GM21526 (cell line): ENCODE results near the gene ZNF474.

Experiments used
- ATAC-seq: cut with Tn5 transposase; IDR thresholded peaks from one replicate; pipeline ENCODE4 v1.9.1; 2021; ENCODE audit warnings: moderate library complexity; ENCODE audit not compliant: unreplicated experiment, low FRiP score

Gene ZNF474

GRCh38 chr5:122114501-122114900 lies 14.8 kb upstream of the ZNF474 start:
- no peak for ATAC-seq

GRCh38 chr5:122118356-122118948 lies 10.9 kb upstream of the ZNF474 start:
- no peak for ATAC-seq

- ATAC-seq: no peak
Measured at GRCh38 chr5:122119205-122119604, 10.1 kb upstream of the ZNF474 start.

DNA sequence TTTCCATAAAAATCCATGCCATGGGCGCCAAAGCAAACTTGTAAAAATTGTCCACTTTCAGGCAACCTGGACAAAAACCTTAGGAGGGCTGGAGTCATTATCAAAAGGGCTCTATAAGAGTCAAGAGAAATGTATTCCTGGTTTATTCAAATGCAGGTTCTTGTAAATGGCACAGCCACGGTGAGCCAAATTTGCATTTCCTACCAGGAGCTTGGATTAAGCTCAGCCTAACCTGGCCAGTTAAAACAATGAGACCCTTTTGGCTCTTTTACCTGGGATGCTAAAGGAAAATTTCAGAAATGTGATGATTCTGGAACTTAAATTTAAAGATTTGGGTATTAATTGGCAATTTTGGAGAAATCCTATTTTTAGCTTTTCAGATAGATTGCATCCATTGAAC lies 8.9 kb upstream of the ZNF474 start:
- no peak for ATAC-seq

GRCh38 chr5:122120957-122121356 lies 8.4 kb upstream of the ZNF474 start:
- no peak for ATAC-seq

- ATAC-seq: no peak
Measured at GRCh38 chr5:122121479-122122465, 7.6 kb upstream of the ZNF474 start.

GRCh38 chr5:122124766-122125165 lies 4.6 kb upstream of the ZNF474 start:
- ATAC-seq: no peak

DNA sequence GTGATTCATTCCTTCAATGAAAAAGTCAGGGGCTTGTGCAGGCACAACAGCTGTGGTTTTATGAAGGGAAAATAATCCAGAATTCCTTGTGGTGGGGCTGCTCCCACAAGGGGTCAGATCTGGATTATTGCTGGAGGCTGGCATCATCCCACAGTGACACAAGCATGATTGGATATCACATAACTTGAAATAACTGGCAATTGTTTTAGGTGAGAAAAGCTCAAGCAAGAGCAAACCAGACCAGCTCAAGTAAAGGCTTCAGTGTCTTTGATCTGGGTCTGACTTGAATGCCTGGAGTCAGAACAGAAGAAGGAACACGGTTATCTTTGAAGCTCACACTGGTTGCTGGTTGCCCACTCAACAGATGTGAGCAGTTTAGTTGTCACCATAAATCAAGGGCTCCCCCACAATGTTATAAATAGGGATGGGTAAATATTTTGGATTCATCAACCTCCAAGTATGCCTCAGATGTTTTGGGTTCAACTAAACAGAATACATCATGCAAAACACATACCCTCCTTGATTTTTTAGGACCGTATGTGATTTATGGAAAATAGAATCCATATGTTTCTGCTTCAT lies 3.1 kb upstream of the ZNF474 start:
- ATAC-seq: no peak

DNA sequence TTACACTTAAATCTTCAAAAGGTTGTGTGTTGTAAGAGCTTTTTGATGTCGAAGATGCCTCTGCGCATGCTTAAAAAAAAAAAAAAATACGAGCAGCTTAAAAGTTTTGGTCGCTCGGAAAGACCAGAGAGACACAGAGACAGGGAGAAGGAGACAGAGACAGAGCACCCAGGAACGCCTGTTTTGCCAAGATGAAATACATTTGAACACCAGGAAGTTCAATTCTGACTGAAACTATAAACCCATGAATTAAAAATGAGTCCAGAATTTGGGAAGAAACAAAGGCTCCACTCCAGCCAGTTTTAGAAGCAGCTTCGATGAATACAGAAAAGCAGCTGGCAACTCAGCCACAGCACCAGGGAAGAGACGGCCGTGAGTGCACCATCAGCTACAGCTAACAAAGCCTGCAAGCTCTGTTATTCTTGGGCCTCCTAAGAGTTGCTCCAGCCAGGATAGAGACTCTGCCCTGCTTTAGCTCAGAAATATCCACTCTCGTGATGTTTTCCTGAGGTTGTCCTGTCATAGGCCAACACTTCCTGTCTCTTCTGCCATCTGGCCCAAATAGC lies 2.5 kb upstream of the ZNF474 start:
- ATAC-seq: no peak

DNA sequence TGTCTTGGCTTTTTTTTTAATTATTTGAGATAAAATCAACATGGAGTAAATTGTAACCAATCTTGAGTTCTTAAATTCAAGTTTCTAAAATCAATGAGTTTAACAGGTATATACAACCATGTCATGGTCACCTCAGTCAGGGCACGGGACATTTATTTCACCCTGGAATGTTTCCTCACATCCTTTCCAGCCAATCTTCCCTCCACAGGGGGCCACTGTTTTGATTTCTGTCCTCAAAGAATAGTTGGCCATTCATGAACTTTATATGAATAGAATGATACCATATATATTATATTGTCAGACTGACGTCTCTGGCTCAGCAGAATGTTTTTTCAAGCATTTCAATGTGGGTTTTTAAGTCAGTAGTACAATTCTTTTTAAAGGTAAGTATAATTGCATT lies 806 bp downstream of the ZNF474 start:
- ATAC-seq: no peak

- no peak for ATAC-seq
Measured at GRCh38 chr5:122137702-122138101, 8.4 kb downstream of the ZNF474 start.

DNA sequence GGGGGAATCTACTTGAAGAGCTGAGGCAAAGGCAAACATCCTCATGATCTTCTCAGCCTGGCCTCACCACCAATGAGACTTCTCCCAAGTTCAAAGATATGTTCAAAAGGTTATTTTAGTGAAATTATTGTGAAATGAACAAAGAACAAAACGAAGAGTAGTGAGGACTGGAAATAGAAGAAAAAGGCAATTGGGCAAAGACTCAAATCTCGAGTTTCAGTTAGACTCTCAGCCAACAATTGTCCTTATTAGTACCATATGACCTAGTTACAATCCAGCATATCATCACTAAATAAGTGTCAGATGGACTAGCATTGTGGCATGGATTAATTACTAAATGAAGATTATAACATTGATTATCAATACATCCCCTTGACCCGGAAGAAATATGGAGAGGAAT lies 9.0 kb downstream of the ZNF474 start:
- ATAC-seq: no peak

DNA sequence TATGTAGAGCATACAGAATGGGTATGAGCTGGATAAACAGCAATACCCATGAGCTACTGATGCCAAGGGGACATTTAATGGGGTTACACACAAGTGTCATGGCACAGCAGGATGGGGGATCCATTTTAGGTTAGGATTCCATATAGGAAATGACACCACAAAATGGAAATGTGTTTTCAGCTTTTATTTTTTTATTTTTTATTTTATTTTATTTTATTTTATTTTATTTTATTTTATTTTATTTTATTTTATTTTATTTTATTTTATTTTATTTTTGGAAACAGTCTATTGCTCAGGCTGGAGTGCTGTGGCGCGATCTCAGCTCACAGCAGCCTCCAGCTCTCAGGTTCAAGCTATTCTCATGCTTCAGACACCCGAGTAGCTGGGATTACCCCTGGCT lies 11.6 kb downstream of the ZNF474 start:
- no peak for ATAC-seq

DNA sequence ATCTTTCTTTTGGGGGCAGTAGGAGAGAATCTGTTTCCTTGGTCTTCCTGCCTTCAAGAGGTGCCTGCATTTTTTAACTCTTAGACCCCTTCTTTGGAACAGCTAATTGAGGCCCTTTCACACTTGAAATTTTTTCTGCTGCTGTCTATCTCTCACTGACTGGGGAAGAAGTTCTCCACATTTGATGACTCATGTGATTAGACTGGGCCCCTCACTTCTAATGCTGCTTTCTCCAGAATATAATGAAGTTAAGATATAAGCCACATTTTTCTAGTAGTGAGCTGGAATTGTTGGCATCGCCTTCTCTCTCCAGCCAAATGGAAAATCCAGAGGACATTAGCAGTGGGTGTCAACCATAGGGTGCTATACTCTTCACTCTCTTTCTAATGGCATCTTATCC lies 12.4 kb downstream of the ZNF474 start:
- no peak for ATAC-seq

GRCh38 chr5:122142480-122143164 lies 13.3 kb downstream of the ZNF474 start:
- ATAC-seq: no peak

- ATAC-seq: no peak
Measured at GRCh38 chr5:122144236-122144635, 14.9 kb downstream of the ZNF474 start.

DNA sequence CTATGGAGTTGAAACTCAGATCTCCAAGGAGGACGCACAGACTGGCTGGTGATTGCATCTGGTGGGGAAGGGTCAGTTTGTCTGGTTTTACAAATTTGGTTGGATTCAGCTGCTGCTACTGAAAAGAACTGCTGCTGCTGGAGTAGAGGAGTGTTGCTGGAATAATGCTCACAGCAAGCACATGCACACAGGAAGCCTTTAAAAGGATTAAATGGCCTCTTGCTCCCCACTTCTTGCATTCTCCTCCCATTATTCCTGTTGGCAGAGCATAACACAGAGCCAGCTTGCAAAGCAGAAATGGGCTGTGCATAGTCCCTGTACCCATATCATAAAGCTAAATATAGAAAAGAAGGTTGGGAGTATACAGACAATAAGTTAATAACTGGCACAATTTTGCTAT lies 16.6 kb downstream of the ZNF474 start:
- ATAC-seq: no peak

- ATAC-seq: no peak
Measured at GRCh38 chr5:122149321-122150090, 20.2 kb downstream of the ZNF474 start.

- no peak for ATAC-seq
Measured at GRCh38 chr5:122150215-122150614, 20.9 kb downstream of the ZNF474 start.

DNA sequence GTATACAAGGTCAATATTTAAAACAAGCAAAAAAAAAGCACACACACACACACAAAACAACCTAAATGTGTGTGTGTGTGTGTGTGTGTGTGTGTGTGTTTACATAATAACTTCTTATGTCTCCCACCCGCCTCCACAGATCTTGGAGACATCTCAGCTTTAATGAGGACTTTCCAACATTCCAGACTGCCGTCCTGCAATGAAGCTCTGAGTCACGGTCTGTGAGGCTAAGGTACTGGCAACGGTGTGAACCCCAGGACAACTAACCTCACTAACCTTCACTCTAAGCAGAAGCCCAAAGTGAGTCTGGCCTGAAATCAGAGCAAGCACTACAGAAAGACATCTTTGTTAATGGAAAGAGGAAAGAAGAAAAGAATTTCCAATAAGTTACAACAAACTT lies 22.3 kb downstream of the ZNF474 start:
- ATAC-seq: no peak
